Cardiac muscle cell (in vitro differentiated cells and primary cell): ENCODE data around the gene LDB2. TPM values are rescaled to one million over a fixed set of nuclear protein-coding genes. Genes with fewer than 3 reads are reported as not detected.

Experiments used
- DNase-seq, 2 donors: peaks; one replicate each; pipeline versions ENCODE4 v3.0.0 to v3.0.0-alpha.2; 2010 to 2017; ENCODE audit warnings: low read depth in 1 of 2, low spot score in 1 of 2
- H3K27ac ChIP-seq: fragments of 200-600 bp; sonication (generic); 2 replicates; pipeline ENCODE4 v1.5.1; 2016
- H3K27me3 ChIP-seq: fragments of 200-600 bp; sonication (generic); 2 replicates; pipeline ENCODE4 v1.6.0; 2016; ENCODE audit warnings: control low read depth
- H3K36me3 ChIP-seq: fragments of 200-600 bp; sonication (generic); 2 replicates; pipeline ENCODE4 v1.5.1; 2016; ENCODE audit warnings: control low read depth
- H3K4me1 ChIP-seq: fragments of 200-600 bp; sonication (generic); 2 replicates; pipeline ENCODE4 v1.8.1; 2017; ENCODE audit warnings: low read depth, mild to moderate bottlenecking, mixed run types
- H3K4me3 ChIP-seq: fragments of 200-600 bp; sonication (generic); 2 replicates; pipeline ENCODE4 v1.5.1; 2016; ENCODE audit warnings: mild to moderate bottlenecking
- H3K9me3 ChIP-seq: fragments of 200-600 bp; sonication (generic); 2 replicates; pipeline ENCODE4 v1.5.1; 2017; ENCODE audit warnings: low read depth, mild to moderate bottlenecking, control low read depth
- polyA plus RNA-seq: library from polyadenylated mRNA; unstranded; fragments of >200 nt; fragmentation: Nextera tagmentation; extraction: Ambion mirVana; gene quantifications from 2 replicates; pipeline ENCODE4 v1.2.1, GENCODE V29; 2016
- total RNA-seq: library from RNA; depleted of rRNA; stranded (reverse); fragments of >200 nt; gene quantifications from 2 replicates; pipeline ENCODE4 v1.2.3, GENCODE V29; 2016
- TF ChIP-seq, protein P1 (sequence below): IDR thresholded peaks from 2 replicates; pipeline ENCODE4 v1.5.1; 2012; ENCODE audit warnings: low read depth, mild to moderate bottlenecking, low read length

LDB2 gene
- total and polyA plus RNA-seq, 2 experiments from 2014 or later = 10.4 to 12.4 TPM

DNA sequence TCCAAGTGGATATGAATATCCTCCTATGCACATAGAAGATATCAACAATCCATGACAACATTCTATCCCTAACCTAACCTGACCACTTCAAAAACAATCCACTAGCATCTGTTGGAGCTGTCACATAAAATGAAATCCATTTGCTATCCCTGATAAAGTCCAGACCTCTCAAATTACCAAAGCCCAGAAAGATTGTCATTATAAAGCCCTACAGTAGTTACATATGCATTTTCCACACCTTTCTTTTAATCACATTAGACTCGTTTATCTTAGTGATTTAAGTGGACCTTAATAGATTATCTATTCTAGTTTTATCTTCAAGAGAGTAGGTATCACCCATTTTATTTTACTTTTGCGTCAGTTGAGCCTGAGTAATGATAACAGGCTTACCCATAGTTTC, 30.6 kb downstream of the LDB2 start:
- TF ChIP-seq, protein P1, sequence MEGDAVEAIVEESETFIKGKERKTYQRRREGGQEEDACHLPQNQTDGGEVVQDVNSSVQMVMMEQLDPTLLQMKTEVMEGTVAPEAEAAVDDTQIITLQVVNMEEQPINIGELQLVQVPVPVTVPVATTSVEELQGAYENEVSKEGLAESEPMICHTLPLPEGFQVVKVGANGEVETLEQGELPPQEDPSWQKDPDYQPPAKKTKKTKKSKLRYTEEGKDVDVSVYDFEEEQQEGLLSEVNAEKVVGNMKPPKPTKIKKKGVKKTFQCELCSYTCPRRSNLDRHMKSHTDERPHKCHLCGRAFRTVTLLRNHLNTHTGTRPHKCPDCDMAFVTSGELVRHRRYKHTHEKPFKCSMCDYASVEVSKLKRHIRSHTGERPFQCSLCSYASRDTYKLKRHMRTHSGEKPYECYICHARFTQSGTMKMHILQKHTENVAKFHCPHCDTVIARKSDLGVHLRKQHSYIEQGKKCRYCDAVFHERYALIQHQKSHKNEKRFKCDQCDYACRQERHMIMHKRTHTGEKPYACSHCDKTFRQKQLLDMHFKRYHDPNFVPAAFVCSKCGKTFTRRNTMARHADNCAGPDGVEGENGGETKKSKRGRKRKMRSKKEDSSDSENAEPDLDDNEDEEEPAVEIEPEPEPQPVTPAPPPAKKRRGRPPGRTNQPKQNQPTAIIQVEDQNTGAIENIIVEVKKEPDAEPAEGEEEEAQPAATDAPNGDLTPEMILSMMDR = no peak
- DNase-seq = no peak
- H3K36me3 ChIP-seq = no peaks in the 10 kb centered on the region
- H3K27ac ChIP-seq = no peak overlapping the region
- no peak overlapping the region for H3K4me3 ChIP-seq
- H3K27me3 ChIP-seq = no peaks in the 10 kb centered on the region
- no peaks in the 10 kb centered on the region for H3K9me3 ChIP-seq
- H3K4me1 ChIP-seq = peaks cover 33% of the 10 kb centered on the region

DNA sequence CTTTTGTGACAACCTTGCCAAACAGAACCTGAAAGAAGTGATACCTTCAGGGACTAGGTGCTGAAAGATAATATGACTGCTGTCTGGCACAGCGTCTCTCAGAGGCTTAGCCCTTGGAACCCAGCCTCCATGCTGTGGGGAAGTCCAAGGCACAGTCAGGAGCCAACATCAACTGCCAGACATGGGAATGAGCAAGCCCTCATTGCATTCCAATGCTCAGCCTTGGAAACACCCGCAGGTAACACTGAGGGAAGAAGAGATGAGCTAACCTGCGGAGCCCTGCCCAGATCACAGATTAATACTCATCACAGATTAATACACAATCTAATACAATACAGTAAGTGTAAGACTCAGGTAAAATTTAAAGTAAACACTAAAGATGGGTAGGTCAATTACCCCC, 31.5 kb downstream of the LDB2 start:
- no peak for DNase-seq
- Histone ChIP-seq H3K36me3 (no peaks in the 10 kb centered on the region), H3K4me3 (no peak overlapping the region), H3K4me1 (peaks cover 28% of the 10 kb centered on the region), H3K9me3 (no peaks in the 10 kb centered on the region), H3K27me3 (no peaks in the 10 kb centered on the region), H3K27ac (no peak overlapping the region)
- TF ChIP-seq, protein P1 = no peak

DNA sequence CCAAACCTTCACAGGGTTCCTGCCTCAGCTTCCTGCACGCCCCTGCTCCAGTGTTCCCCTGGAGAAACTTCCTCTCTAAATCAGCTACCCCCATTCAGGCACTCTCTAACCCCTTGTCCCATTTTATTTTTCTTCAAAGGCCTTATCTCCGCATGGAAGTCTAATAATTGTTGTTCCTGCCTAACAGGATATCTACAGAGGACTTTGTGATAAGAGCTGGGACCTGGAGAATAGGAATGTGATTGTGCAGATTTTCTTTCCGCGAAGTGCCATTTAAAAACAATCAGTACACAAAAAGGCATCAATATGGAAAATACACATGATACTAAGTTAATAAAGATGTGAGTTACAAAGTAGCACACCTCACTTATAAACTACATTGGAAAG, 32.6 kb downstream of the LDB2 start:
- Histone ChIP-seq H3K36me3 (no peaks in the 10 kb centered on the region), H3K4me1 (peaks cover 28% of the 10 kb centered on the region), H3K27me3 (no peaks in the 10 kb centered on the region), H3K27ac (no peak overlapping the region), H3K4me3 (no peak overlapping the region), H3K9me3 (no peaks in the 10 kb centered on the region)
- DNase-seq = no peak
- TF ChIP-seq, protein P1 = no peak

DNA sequence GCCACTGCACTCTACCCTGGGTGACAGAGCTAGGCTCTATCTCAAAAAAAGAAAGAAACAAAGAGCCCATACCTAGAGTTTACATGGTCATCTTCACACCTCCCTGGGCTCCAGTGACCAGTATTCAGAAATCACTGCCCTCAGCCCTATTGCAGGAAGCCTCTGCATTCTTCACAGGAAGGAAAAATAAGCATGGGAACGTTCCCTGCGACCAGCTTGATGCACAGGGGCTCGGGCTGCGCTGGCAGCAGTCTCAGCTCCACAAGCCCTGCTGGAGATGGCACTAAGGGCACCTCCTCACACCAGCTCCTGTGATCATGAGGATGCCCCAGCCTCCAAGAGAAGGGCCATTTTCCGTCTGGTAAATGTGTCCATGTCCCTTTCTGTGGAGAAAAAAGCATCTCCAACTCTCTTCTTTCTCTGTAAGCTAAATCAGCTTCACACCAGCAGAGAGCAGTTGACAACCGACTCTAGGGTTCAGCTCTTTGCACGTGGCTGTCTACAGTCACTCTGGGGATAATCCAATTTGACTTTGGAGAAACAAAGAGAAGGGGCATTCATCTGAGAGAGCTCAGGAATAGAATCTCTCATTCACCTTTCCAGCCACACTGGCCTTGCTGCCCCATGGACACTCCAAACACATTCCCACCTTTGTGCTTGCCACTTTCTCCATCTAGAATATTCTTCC, 33.1 kb downstream of the LDB2 start:
- H3K27ac ChIP-seq = no peak overlapping the region
- TF ChIP-seq, protein P1 = no peak
- H3K4me1 ChIP-seq = peaks cover 28% of the 10 kb centered on the region
- no peaks in the 10 kb centered on the region for H3K27me3 ChIP-seq
- DNase-seq = no peak
- no peaks in the 10 kb centered on the region for H3K36me3 ChIP-seq
- no peak overlapping the region for H3K4me3 ChIP-seq
- no peaks in the 10 kb centered on the region for H3K9me3 ChIP-seq

DNA sequence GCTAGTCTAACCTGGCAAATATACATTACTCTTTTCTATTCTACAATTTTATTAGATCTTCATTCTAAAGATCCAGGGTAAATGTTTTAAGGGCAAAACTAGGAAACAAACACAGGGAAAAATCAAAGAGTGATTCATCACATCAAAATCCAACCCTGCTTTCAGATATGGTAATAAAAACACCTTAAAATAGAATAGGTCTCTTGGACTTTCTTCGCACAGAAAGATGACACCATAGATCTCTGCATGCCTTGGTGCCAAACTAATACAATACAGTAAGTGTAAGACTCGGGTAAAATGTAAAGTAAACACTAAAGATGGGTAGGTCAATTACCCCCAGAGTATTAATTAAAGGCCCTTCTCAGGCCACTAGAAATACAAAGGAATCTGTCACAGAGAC, 34.2 kb downstream of the LDB2 start:
- DNase-seq = no peak

More for the DNA sequence above, 34.2 kb downstream of the LDB2 start:
- TF ChIP-seq, protein P1 = no peak
- Histone ChIP-seq H3K4me1 (peaks cover 28% of the 10 kb centered on the region), H3K36me3 (no peaks in the 10 kb centered on the region), H3K27me3 (no peaks in the 10 kb centered on the region), H3K9me3 (no peaks in the 10 kb centered on the region), H3K27ac (no peak overlapping the region), H3K4me3 (no peak overlapping the region)
